Lower leg skin (tissue), 3 donors: ENCODE data around the gene MRPL38.

Source experiments
- POLR2A ChIP-seq, 2 donors: fragments of 450-650 bp; IDR thresholded peaks; one replicate each; pipeline ENCODE4 v1.6.1; 2016 to 2017; ENCODE audit warnings: antibody characterized with exemption in 2 of 2, mild to moderate bottlenecking in 1 of 2, moderate library complexity in 1 of 2
- TF ChIP-seq, protein P1 (sequence below), 3 donors: fragments of 450-650 bp; IDR thresholded peaks; one replicate each; pipeline ENCODE4 v1.5.1; 2016; ENCODE audit warnings: antibody characterized with exemption in 3 of 3, mild to moderate bottlenecking in 3 of 3, moderate library complexity in 2 of 3

DNA sequence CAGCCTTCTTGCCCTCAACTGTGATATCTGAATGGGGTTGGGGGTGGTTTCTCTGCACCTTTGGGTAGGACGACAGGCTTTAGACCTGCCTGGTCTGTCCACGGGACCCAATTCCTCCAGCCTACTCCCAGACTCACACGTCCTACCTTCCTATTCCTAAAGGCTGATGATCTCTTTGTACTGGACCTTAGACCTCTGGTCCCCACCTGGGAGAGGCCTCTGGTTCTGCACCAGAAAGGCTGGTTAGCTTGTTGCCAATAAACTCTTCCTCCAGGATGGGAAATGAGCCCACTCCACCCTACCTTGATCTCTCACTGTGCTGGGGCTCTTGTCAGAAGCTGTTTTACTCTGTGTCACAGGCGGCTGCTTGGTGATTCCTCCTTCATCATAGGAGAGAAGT, 21.8 kb upstream of the MRPL38 start:
- TF ChIP-seq, protein P1, sequence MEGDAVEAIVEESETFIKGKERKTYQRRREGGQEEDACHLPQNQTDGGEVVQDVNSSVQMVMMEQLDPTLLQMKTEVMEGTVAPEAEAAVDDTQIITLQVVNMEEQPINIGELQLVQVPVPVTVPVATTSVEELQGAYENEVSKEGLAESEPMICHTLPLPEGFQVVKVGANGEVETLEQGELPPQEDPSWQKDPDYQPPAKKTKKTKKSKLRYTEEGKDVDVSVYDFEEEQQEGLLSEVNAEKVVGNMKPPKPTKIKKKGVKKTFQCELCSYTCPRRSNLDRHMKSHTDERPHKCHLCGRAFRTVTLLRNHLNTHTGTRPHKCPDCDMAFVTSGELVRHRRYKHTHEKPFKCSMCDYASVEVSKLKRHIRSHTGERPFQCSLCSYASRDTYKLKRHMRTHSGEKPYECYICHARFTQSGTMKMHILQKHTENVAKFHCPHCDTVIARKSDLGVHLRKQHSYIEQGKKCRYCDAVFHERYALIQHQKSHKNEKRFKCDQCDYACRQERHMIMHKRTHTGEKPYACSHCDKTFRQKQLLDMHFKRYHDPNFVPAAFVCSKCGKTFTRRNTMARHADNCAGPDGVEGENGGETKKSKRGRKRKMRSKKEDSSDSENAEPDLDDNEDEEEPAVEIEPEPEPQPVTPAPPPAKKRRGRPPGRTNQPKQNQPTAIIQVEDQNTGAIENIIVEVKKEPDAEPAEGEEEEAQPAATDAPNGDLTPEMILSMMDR (IDR thresholded peaks at IDR 0.05), result no peak
- no peak for TF ChIP-seq POLR2A (IDR thresholded peaks at IDR 0.05)
